Adrenal gland (tissue), 5 donors: ENCODE data around the gene C10orf67.

Experiments used
- CTCF ChIP-seq, 6 experiments: fragments of 450-650 bp in 4 of 6; fragments of 200-600 bp in 2 of 6; sonication (generic) in 1 of 6; IDR thresholded peaks; 1 replicate in 5 of 6; 2 replicates in 1 of 6; pipeline versions ENCODE4 v1.5.1 to v1.8.0; 2016 to 2021; ENCODE audit warnings: antibody characterized with exemption in 6 of 6, mild to moderate bottlenecking in 2 of 6, moderate library complexity in 1 of 6
- POLR2A ChIP-seq, 2 donors: fragments of 450-650 bp; IDR thresholded peaks; one replicate each; pipeline ENCODE4 v1.6.1; 2017; ENCODE audit warnings: antibody characterized with exemption in 2 of 2, mild to moderate bottlenecking in 2 of 2, moderate library complexity in 1 of 2
- donor health status: DM: no; HTN: no; CAD: no.

GRCh38 chr10:23314835-23315239 lies 29.8 kb downstream of the C10orf67 start:
- TF ChIP-seq CTCF (IDR thresholded peaks at IDR 0.05) = peak; percentile 59 to 81 (median 70)
- TF ChIP-seq POLR2A (IDR thresholded peaks at IDR 0.05) = no peak
